Psoas muscle (tissue), 8 donors: ENCODE measurements around the gene KCTD17. TPM values are rescaled to one million over a fixed set of nuclear protein-coding genes. Genes with fewer than 3 reads are reported as not detected.

Experiments used
- ATAC-seq, 4 donors: fragments of 200-7000 bp; cut with Tn5 transposase; one replicate each; pipeline ENCODE4 v1.9.1; 2020; ENCODE audit warnings: moderate library complexity in 3 of 4, mild to moderate bottlenecking in 2 of 4
- DNase-seq, 2 donors: peaks; one replicate each; pipeline ENCODE4 v3.0.0-alpha.2; 2020
- H3K27ac ChIP-seq: fragments of 200-600 bp; one replicate; pipeline ENCODE4 v1.8.0; 2022
- H3K27me3 ChIP-seq, 3 donors: fragments of 200-600 bp in 1 of 3; one replicate each; pipeline versions ENCODE4 v1.6.1 to v1.8.0; 2013 to 2022; ENCODE audit warnings: low read length in 2 of 3, mild to moderate bottlenecking in 2 of 3, moderate library complexity in 1 of 3; ENCODE audit not compliant: insufficient read depth in 3 of 3
- H3K36me3 ChIP-seq, 2 donors: fragments of 200-600 bp in 1 of 2; one replicate each; pipeline versions ENCODE4 v1.6.1 to v1.8.0; 2013 to 2022; ENCODE audit warnings: low read depth in 1 of 2, mild to moderate bottlenecking in 1 of 2, moderate library complexity in 1 of 2; ENCODE audit not compliant: insufficient read depth in 1 of 2
- H3K4me1 ChIP-seq: fragments of 200-600 bp; one replicate; pipeline ENCODE4 v1.8.0; 2022
- H3K4me3 ChIP-seq: fragments of 200-600 bp; one replicate; pipeline ENCODE4 v1.8.0; 2022; ENCODE audit warnings: mild to moderate bottlenecking
- H3K9me3 ChIP-seq: fragments of 200-600 bp; one replicate; pipeline ENCODE4 v1.8.0; 2022
- CTCF ChIP-seq: fragments of 200-600 bp; IDR thresholded peaks from one replicate; pipeline ENCODE4 v1.8.0; 2022; ENCODE audit warnings: antibody characterized with exemption
- WGBS, 3 donors: extraction: QIAGEN DNeasy Blood & Tissue Kit; methylation state at CpG; one replicate each; pipeline versions ENCODE4 v1.1.6 to v1.1.7; 2013; 5-methylcytosine and 5-hydroxymethylcytosine counted together
- intact Hi-C, 2 donors: fragments of 100-400 bp; cut with DNase I; formaldehyde crosslinking; loops; one replicate each; pipeline versions ENCODE4 v1.11.0 to v1.14.2; 2022
- polyA plus RNA-seq, 3 donors: library from polyadenylated mRNA; stranded (reverse); fragments of 200-250 nt; gene quantifications; one replicate each; pipeline ENCODE4 v1.2.3, GENCODE V29; 2013
- total RNA-seq, 4 donors: library from RNA; stranded (reverse); fragmentation: NEBNext Ultra II Directional in 2 of 4; extraction: Animal tissue kit (Norgen Biotek cat#: 25700) in 2 of 4; gene quantifications; one replicate each; pipeline versions ENCODE4 v1.2.1 to v1.2.4, GENCODE V29; 2021 to 2023
- donor health status: healthy with polysubstance abuse.
- donor health status: DM: no; HTN: no; CAD: no; lungs with moderate emphysema.
- donor health status: Bipolar disorder and iron deficiency.
- donor health status: healthy.
- donor health status: DM: yes; HTN: yes; CAD: no.
- donor health status: DM: no; HTN: no; CAD: no.
- donor health status: DM: no; HTN: no; CAD: no.
- donor health status: DM: yes; HTN: yes; CAD: no.

KCTD17 gene
- total and polyA plus RNA-seq, 7 donors, result 1.5 to 3.4 (median 1.8) TPM

- H3K9me3 ChIP-seq, result no peaks in the 10 kb centered on the region
- H3K27me3 ChIP-seq, result peaks cover 0 to 2% (median 0%) of the 10 kb centered on the region in 3 donors
- no peaks in the 10 kb centered on the region for H3K36me3 ChIP-seq
- WGBS, 3 donors, result 73 to 80% (median 78%) methylated on average over 2 of the region's 2 CpGs
- intact Hi-C loops, result no loop called here
- H3K4me3 ChIP-seq, result no peak overlapping the region
- peaks cover 16% of the 10 kb centered on the region for H3K4me1 ChIP-seq
- no peak for ATAC-seq
- no peak overlapping the region for H3K27ac ChIP-seq
- TF ChIP-seq CTCF, result no peak
- DNase-seq, result no peak
Measured at GRCh38 chr22:37008365-37008764, 43.2 kb upstream of the KCTD17 start.

- intact Hi-C loops, result no loop called here
- Histone ChIP-seq H3K9me3 (no peaks in the 10 kb centered on the region), H3K27me3 (peaks cover 0 to 2% (median 0%) of the 10 kb centered on the region in 3 donors), H3K36me3 (no peaks in the 10 kb centered on the region), H3K4me3 (no peak overlapping the region), H3K4me1 (peaks cover 16% of the 10 kb centered on the region), H3K27ac (no peak overlapping the region)
- DNase-seq (no peak), ATAC-seq (no peak)
- TF ChIP-seq CTCF, result no peak
- 81 to 85% (median 81%) methylated on average over 2 of the region's 2 CpGs for WGBS, 3 donors
Measured at GRCh38 chr22:37009490-37009889, 42.1 kb upstream of the KCTD17 start.

GRCh38 chr22:37010174-37010573, 41.4 kb upstream of the KCTD17 start:
- no peak for ATAC-seq
- intact Hi-C loops, result loop anchor here in 1 of 2 donors (10.0 kb wide), 1 partner anchor 465 kb away; no protein-coding TSS in a partner anchor
- 77 to 89% (median 82%) methylated on average over 4 of the region's 4 CpGs for WGBS, 3 donors
- no peak for DNase-seq
- H3K4me3 ChIP-seq, result no peak overlapping the region
- peaks cover 16% of the 10 kb centered on the region for H3K4me1 ChIP-seq
- no peaks in the 10 kb centered on the region for H3K27me3 ChIP-seq
- no peaks in the 10 kb centered on the region for H3K36me3 ChIP-seq
- no peak overlapping the region for H3K27ac ChIP-seq
- H3K9me3 ChIP-seq, result no peaks in the 10 kb centered on the region
- TF ChIP-seq CTCF, result no peak

- intact Hi-C loops, result loop anchor here in 1 of 2 donors (10.0 kb wide), 1 partner anchor 466 kb away; no protein-coding TSS in a partner anchor
- ATAC-seq (no peak), DNase-seq (no peak)
- H3K4me3 ChIP-seq, result no peak overlapping the region
- H3K27me3 ChIP-seq, result no peaks in the 10 kb centered on the region
- no peak for TF ChIP-seq CTCF
- 82 to 87% (median 86%) methylated on average over 20 of the region's 20 CpGs for WGBS, 3 donors
- peaks cover 16% of the 10 kb centered on the region for H3K4me1 ChIP-seq
- H3K27ac ChIP-seq, result no peak overlapping the region
- peaks cover 0 to under 1% of the 10 kb centered on the region in 2 donors for H3K36me3 ChIP-seq
- no peaks in the 10 kb centered on the region for H3K9me3 ChIP-seq
Measured at GRCh38 chr22:37010976-37011375, 40.6 kb upstream of the KCTD17 start.

GRCh38 chr22:37011472-37011871, 40.1 kb upstream of the KCTD17 start:
- Histone ChIP-seq H3K4me1 (peaks cover 19% of the 10 kb centered on the region), H3K9me3 (no peaks in the 10 kb centered on the region), H3K27ac (no peak overlapping the region), H3K27me3 (no peaks in the 10 kb centered on the region), H3K36me3 (peaks cover 0 to 6% of the 10 kb centered on the region in 2 donors), H3K4me3 (no peak overlapping the region)
- no peak for TF ChIP-seq CTCF
- intact Hi-C loops, result loop anchor here in 1 of 2 donors (10.0 kb wide), 1 partner anchor 467 kb away; no protein-coding TSS in a partner anchor
- WGBS, 3 donors, result 89 to 95% (median 90%) methylated on average over 3 of the region's 3 CpGs
- ATAC-seq, result no peak
- no peak for DNase-seq
